Measurements from ENCODE around the gene EXT2.

Gene EXT2

DNA sequence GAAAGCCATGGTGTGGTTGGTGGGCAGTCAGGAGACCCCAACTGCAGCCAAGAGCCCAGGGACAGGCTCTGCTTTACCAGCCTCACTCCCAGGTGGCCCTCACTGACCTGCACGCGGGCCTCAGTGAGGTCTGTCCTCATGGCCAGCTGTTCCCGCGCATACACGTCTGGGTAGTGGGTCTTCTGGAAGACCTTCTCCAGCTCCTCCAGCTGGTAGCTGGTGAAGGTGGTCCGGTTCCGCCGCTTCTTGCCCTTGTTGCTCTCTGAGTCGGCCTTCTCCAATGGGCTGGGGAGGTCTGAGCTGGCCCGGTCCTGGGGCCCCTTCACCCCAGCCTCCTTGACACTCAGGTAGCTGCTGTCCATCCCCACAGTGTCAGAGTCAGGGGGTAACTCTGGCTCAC, 179.8 kb downstream of the EXT2 start:
- DNase-seq = no peak
- Histone ChIP-seq H3K4me3 (ENCODE audit: insufficient read depth, low read depth, low read length, poor library complexity, severe bottlenecking) (no peak overlapping the region), H3K9me3 (ENCODE audit: control insufficient read depth, low read length) (no peaks in the 10 kb centered on the region), H3K27ac (ENCODE audit: insufficient read depth, low read length, poor library complexity, severe bottlenecking) (no peak overlapping the region), H3K36me3 (ENCODE audit: control insufficient read depth, insufficient read depth, low read length) (no peaks in the 10 kb centered on the region), H3K27me3 (replicated peaks; ENCODE audit: control insufficient read depth, insufficient read depth, low read length, poor library complexity, severe bottlenecking) (no peaks in the 10 kb centered on the region), H3K4me1 (ENCODE audit: control insufficient read depth, insufficient read depth, low read length, poor library complexity, severe bottlenecking) (no peaks in the 10 kb centered on the region)

DNA sequence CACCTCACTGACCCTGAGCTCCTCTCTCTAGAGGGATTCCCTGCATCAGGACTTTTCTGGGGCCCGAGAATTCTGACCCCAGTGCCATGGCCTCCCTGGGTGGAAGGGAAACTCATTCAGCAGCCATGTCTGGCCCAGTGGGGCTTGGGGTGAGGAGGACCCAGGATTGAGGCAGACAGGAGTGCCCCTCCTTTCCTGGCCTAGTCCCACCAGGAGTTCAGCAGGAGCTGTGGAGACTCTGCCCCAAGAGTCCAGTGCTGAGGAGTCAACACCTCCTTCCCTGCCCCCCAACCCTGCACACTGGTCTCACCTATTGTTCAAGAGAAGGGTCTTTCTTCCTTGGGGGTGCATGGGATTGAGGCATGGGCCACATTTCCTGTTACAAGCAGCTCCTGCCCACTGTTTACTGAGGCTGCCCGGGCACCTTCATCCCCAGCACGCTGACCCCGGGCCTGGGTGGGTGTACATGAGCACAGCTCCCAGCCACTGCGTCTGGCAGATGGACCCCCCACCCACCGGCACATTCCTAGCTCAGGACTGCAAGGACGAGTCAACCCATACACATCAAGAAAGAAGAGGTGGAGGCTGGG, 180.6 kb downstream of the EXT2 start:
- no peaks in the 10 kb centered on the region for H3K27me3 ChIP-seq (replicated peaks; ENCODE audit: control insufficient read depth, insufficient read depth, low read length, poor library complexity, severe bottlenecking)
- H3K4me1 ChIP-seq (ENCODE audit: control insufficient read depth, insufficient read depth, low read length, poor library complexity, severe bottlenecking) = no peaks in the 10 kb centered on the region
- no peak overlapping the region for H3K27ac ChIP-seq (ENCODE audit: insufficient read depth, low read length, poor library complexity, severe bottlenecking)
- no peak for DNase-seq
- H3K36me3 ChIP-seq (ENCODE audit: control insufficient read depth, insufficient read depth, low read length) = no peaks in the 10 kb centered on the region
- no peak overlapping the region for H3K4me3 ChIP-seq (ENCODE audit: insufficient read depth, low read depth, low read length, poor library complexity, severe bottlenecking)
- H3K9me3 ChIP-seq (ENCODE audit: control insufficient read depth, low read length) = no peaks in the 10 kb centered on the region

DNA sequence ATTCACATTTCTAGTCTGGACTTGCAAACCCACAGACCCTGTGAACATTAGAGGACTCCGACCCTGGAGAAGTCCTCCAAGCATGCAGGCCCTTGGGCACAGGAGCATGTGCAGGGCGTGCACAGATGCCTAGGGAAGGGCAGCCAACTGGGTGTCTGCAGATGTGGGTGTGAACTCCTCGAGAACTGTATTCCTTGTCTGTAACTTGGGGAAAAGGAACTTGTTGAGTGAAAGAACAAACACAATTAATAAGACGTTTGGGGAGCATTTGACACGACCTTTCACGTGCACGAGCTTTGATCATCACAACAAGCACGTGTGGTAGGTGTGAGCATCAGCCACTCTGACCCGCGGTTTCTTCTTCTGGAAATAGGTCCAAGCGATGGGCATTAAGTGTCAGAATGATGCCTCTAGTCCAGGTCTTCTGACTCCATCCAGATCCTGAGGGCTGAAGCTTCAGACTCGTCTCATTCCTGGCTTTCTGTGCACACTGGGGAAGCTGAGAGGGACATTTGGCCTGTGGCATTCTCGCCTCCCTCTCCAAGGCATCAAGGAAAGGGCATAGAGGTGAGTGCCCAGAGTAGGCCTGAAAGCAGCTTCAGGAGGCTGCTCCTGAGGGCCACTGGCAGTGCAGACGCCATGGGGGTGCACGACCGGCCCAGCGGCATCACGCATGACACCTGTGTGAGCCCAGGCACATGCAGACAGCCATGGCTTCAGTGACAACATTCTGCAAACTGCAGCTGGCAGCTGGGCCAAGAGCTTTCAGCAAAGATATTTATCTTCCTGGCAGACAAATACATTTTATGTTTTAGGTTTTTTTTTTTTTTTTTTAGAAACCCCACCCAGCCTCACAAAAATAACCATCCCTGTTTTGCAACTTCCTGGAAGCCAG, 182.0 kb downstream of the EXT2 start:
- DNase-seq = no peak
- H3K36me3 ChIP-seq (ENCODE audit: control insufficient read depth, insufficient read depth, low read length) = no peaks in the 10 kb centered on the region
- H3K27ac ChIP-seq (ENCODE audit: insufficient read depth, low read length, poor library complexity, severe bottlenecking) = no peak overlapping the region
- H3K4me1 ChIP-seq (ENCODE audit: control insufficient read depth, insufficient read depth, low read length, poor library complexity, severe bottlenecking) = no peaks in the 10 kb centered on the region
- H3K27me3 ChIP-seq (replicated peaks; ENCODE audit: control insufficient read depth, insufficient read depth, low read length, poor library complexity, severe bottlenecking) = no peaks in the 10 kb centered on the region
- H3K9me3 ChIP-seq (ENCODE audit: control insufficient read depth, low read length) = no peaks in the 10 kb centered on the region
- no peak overlapping the region for H3K4me3 ChIP-seq (ENCODE audit: insufficient read depth, low read depth, low read length, poor library complexity, severe bottlenecking)

DNA sequence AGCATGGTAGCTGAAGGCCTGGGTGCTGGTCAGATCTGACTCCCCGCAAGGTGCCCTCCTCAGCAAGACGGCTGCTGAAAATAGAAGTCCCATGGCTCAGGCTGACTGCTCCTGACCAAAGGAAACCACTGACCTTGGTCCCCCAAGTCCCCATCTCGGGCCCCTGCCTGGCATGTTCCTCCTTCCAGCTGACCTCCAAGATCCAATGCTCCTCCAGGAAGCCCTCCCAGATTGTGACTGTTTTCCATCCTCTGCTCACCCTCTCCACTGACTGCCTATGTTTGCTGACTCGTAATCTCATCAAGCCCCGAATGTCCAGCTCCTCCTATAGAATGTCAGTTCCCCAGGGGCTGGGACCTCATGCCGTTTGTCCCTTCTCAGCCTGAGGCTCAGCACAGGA, 184.0 kb downstream of the EXT2 start:
- Histone ChIP-seq H3K4me3 (ENCODE audit: insufficient read depth, low read depth, low read length, poor library complexity, severe bottlenecking) (no peak overlapping the region), H3K4me1 (ENCODE audit: control insufficient read depth, insufficient read depth, low read length, poor library complexity, severe bottlenecking) (no peaks in the 10 kb centered on the region), H3K27ac (ENCODE audit: insufficient read depth, low read length, poor library complexity, severe bottlenecking) (no peak overlapping the region), H3K27me3 (replicated peaks; ENCODE audit: control insufficient read depth, insufficient read depth, low read length, poor library complexity, severe bottlenecking) (no peaks in the 10 kb centered on the region), H3K9me3 (ENCODE audit: control insufficient read depth, low read length) (no peaks in the 10 kb centered on the region), H3K36me3 (ENCODE audit: control insufficient read depth, insufficient read depth, low read length) (no peaks in the 10 kb centered on the region)
- no peak for DNase-seq

DNA sequence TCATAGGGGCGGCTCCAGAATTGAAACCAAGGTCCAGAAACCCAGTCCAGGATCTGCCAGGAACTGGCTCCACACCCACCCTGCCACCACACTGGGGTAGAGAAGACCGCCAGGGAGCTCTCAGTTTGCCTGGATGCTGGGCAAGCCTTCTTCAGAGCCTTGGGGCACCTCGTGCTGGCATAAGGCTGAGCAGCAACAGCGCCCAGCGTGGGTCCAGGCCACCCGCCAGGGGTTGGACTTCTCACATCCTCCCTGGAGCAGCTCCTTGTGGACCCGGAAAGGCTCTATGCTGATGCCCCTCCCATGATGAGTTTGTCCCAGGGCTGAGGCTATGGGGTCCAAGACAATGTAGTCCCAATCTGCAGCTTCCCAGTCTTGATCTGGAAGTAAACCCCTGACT, 184.8 kb downstream of the EXT2 start:
- Histone ChIP-seq H3K36me3 (ENCODE audit: control insufficient read depth, insufficient read depth, low read length) (no peaks in the 10 kb centered on the region), H3K4me1 (ENCODE audit: control insufficient read depth, insufficient read depth, low read length, poor library complexity, severe bottlenecking) (no peaks in the 10 kb centered on the region), H3K9me3 (ENCODE audit: control insufficient read depth, low read length) (no peaks in the 10 kb centered on the region), H3K4me3 (ENCODE audit: insufficient read depth, low read depth, low read length, poor library complexity, severe bottlenecking) (no peak overlapping the region), H3K27me3 (replicated peaks; ENCODE audit: control insufficient read depth, insufficient read depth, low read length, poor library complexity, severe bottlenecking) (no peaks in the 10 kb centered on the region), H3K27ac (ENCODE audit: insufficient read depth, low read length, poor library complexity, severe bottlenecking) (no peak overlapping the region)
- no peak for DNase-seq

DNA sequence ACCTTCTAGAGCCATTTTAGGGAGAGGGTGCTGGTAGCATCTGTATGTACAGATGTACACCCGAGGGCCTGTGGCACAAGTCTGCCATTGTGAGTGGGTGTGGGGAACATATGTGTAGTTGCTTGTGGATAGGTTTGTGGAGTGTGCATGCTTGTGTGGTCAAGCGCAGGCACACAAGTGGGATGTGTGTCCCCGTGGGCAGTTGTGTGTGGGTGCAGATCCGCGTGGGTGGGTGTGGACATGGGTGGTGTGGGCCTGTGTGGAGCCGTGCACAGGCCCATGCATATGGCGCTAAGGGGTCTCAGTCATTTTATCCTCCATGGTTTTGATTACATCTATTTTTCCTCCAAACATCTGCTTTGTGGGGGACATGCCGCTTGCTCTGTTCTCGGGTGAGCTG, 185.7 kb downstream of the EXT2 start:
- Histone ChIP-seq H3K4me1 (ENCODE audit: control insufficient read depth, insufficient read depth, low read length, poor library complexity, severe bottlenecking) (no peaks in the 10 kb centered on the region), H3K9me3 (ENCODE audit: control insufficient read depth, low read length) (no peaks in the 10 kb centered on the region), H3K27ac (ENCODE audit: insufficient read depth, low read length, poor library complexity, severe bottlenecking) (no peak overlapping the region), H3K4me3 (ENCODE audit: insufficient read depth, low read depth, low read length, poor library complexity, severe bottlenecking) (no peak overlapping the region), H3K27me3 (replicated peaks; ENCODE audit: control insufficient read depth, insufficient read depth, low read length, poor library complexity, severe bottlenecking) (no peaks in the 10 kb centered on the region), H3K36me3 (ENCODE audit: control insufficient read depth, insufficient read depth, low read length) (no peaks in the 10 kb centered on the region)
- DNase-seq = no peak

DNA sequence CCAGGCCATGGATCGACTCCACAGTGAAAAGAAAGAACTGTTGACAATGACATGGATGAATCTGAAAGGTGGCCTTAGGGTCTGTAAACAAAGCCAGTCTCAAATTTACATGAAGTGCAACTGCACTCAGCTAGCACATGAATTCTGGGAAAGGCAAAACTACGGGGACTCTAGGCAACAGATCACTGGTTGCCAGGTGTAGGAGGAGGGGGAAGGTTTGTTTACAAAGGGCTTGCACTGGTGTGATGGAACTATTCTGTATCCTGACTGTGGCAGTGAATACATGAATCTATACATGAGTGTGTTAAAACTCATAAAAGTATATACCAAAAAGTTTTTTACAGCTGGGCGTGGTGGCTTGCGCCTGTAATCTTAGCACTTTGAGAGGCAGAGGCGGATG, 187.1 kb downstream of the EXT2 start:
- DNase-seq = no peak
- H3K27me3 ChIP-seq (replicated peaks; ENCODE audit: control insufficient read depth, insufficient read depth, low read length, poor library complexity, severe bottlenecking) = no peaks in the 10 kb centered on the region
- no peak overlapping the region for H3K27ac ChIP-seq (ENCODE audit: insufficient read depth, low read length, poor library complexity, severe bottlenecking)
- no peaks in the 10 kb centered on the region for H3K36me3 ChIP-seq (ENCODE audit: control insufficient read depth, insufficient read depth, low read length)
- no peaks in the 10 kb centered on the region for H3K9me3 ChIP-seq (ENCODE audit: control insufficient read depth, low read length)
- no peaks in the 10 kb centered on the region for H3K4me1 ChIP-seq (ENCODE audit: control insufficient read depth, insufficient read depth, low read length, poor library complexity, severe bottlenecking)
- no peak overlapping the region for H3K4me3 ChIP-seq (ENCODE audit: insufficient read depth, low read depth, low read length, poor library complexity, severe bottlenecking)

DNA sequence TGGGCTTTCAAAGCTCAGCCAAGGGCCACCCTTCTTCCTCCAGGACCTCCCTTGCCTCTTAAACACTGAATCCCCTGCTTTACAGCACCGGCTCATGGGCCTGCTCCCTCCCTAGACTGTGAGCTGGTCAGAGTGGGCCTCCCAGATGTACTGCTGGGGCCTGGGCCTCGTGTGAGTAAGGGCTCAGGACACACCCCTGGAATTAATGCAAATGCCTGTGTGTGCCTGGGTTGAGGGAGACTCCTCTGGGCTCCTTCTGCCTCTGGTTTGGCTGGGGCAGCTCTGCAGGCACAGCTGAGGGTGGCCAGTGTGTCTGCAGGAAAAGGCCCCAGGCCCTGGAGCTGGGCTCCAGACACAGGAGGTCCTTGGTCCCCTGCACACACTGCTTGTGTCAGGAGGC, 190.3 kb downstream of the EXT2 start:
- no peak overlapping the region for H3K4me3 ChIP-seq (ENCODE audit: insufficient read depth, low read depth, low read length, poor library complexity, severe bottlenecking)
- no peaks in the 10 kb centered on the region for H3K4me1 ChIP-seq (ENCODE audit: control insufficient read depth, insufficient read depth, low read length, poor library complexity, severe bottlenecking)
- no peaks in the 10 kb centered on the region for H3K27me3 ChIP-seq (replicated peaks; ENCODE audit: control insufficient read depth, insufficient read depth, low read length, poor library complexity, severe bottlenecking)
- H3K36me3 ChIP-seq (ENCODE audit: control insufficient read depth, insufficient read depth, low read length) = no peaks in the 10 kb centered on the region
- H3K27ac ChIP-seq (ENCODE audit: insufficient read depth, low read length, poor library complexity, severe bottlenecking) = no peak overlapping the region
- no peak for DNase-seq
- H3K9me3 ChIP-seq (ENCODE audit: control insufficient read depth, low read length) = no peaks in the 10 kb centered on the region

DNA sequence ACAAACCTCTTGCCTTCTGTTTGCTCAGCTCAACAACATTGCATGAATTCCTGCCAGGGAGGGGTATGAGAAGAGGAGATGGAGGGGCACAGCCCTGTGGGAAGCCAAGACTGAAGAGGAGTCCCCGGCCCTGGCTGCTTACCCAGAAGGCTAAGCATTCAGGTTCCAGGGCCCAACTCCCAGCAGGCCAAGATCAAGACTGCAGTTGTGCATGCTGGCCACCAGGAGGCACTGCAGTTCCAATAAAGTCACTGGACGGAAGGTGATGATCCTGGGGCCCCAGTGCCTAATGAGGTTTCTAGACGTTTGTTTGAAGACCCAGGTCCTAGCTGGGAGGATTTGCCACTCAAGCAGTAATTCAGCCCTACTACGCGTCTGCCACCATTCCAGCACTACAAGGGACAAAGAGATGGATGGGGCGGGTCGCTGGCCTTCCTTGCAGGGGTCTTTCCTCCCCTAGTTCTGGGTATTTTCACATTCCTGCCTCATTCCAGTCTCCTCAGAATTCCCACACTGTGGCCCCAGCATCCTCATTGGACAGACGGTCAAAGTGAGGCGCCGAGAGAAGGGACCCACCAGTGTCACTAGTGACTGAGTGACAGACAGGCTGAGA, 190.9 kb downstream of the EXT2 start:
- Histone ChIP-seq H3K36me3 (ENCODE audit: control insufficient read depth, insufficient read depth, low read length) (no peaks in the 10 kb centered on the region), H3K4me3 (ENCODE audit: insufficient read depth, low read depth, low read length, poor library complexity, severe bottlenecking) (no peak overlapping the region), H3K4me1 (ENCODE audit: control insufficient read depth, insufficient read depth, low read length, poor library complexity, severe bottlenecking) (no peaks in the 10 kb centered on the region), H3K27me3 (replicated peaks; ENCODE audit: control insufficient read depth, insufficient read depth, low read length, poor library complexity, severe bottlenecking) (no peaks in the 10 kb centered on the region), H3K9me3 (ENCODE audit: control insufficient read depth, low read length) (no peaks in the 10 kb centered on the region), H3K27ac (ENCODE audit: insufficient read depth, low read length, poor library complexity, severe bottlenecking) (no peak overlapping the region)
- DNase-seq = peak in 2 of 3 donors; percentile 17 to 23

DNA sequence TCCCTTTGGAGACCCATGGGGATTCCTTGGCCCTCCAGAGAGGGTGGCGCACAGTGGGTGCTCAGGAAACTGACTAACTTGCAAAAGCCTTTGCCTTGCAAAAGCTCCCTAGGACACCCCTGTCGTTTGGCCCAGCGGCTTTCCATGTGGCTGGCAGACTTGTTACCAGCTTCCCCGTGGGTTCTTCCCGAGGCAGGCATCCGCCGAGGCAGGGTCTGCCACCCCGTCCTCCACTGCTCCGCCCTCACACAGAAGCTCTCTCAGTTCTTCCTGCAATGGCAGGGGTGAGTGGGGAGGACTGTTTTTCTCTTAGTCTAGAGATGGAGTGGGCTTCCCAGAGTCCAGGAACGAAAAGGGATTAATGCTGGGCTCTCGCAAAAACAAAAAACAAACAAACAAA, 191.4 kb downstream of the EXT2 start:
- no peaks in the 10 kb centered on the region for H3K27me3 ChIP-seq (replicated peaks; ENCODE audit: control insufficient read depth, insufficient read depth, low read length, poor library complexity, severe bottlenecking)
- no peaks in the 10 kb centered on the region for H3K4me1 ChIP-seq (ENCODE audit: control insufficient read depth, insufficient read depth, low read length, poor library complexity, severe bottlenecking)
- no peak overlapping the region for H3K4me3 ChIP-seq (ENCODE audit: insufficient read depth, low read depth, low read length, poor library complexity, severe bottlenecking)
- DNase-seq = no peak
- H3K9me3 ChIP-seq (ENCODE audit: control insufficient read depth, low read length) = no peaks in the 10 kb centered on the region
- H3K27ac ChIP-seq (ENCODE audit: insufficient read depth, low read length, poor library complexity, severe bottlenecking) = no peak overlapping the region
- no peaks in the 10 kb centered on the region for H3K36me3 ChIP-seq (ENCODE audit: control insufficient read depth, insufficient read depth, low read length)
